ENCODE results near the gene SHC2.

DNA sequence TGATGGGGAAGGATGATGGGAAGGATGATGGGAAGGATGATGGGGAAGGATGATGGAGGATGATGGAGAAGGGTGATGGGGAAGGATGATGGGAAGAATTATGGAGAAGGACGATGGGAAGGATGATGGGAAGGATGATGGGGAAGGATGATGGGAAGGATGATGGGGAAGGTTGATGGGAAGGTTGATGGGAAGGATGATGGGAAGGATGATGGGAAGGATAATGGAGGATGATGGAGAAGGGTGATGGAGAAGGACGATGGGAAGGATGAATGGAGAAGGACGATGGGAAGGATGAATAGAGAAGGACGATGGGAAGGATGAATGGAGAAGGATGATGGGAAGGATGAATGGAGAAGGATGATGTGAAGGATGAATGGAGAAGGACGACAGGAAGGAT, 65.4 kb downstream of the SHC2 start:
- TF ChIP-seq CTCF (tag by site-specific recombination; IDR thresholded peaks at IDR 0.05) (no peak), REPIN1 (tag by site-specific recombination; IDR thresholded peaks at IDR 0.05; ENCODE audit: low read depth) (no peak), MZF1 (tag by site-specific recombination; IDR thresholded peaks at IDR 0.05; ENCODE audit: borderline replicate concordance) (no peak), YY1 (tag by site-specific recombination; IDR thresholded peaks at IDR 0.05) (no peak), ZNF280D (tag by site-specific recombination; IDR thresholded peaks at IDR 0.05) (no peak), ZNF660 (tag by site-specific recombination; IDR thresholded peaks at IDR 0.05) (no peak), ZNF148 (tag by site-specific recombination; IDR thresholded peaks at IDR 0.05; ENCODE audit: borderline replicate concordance) (no peak), HOXD13 (CRISPR knock-in tag; IDR thresholded peaks at IDR 0.05; ENCODE audit: borderline replicate concordance) (no peak), ZNF121 (tag by site-specific recombination; IDR thresholded peaks at IDR 0.05) (no peak), TSHZ1 (tag by site-specific recombination; IDR thresholded peaks at IDR 0.05; ENCODE audit: borderline replicate concordance) (no peak), ZXDB (tag by site-specific recombination; IDR thresholded peaks at IDR 0.05) (no peak), KLF8 (tag by site-specific recombination; IDR thresholded peaks at IDR 0.05) (no peak)

Data from HEK293 (cell line).